ENCODE data around the gene NR6A1.

GRCh38 chr9:124718928-124719327 is 52.2 kb downstream of the NR6A1 start:
- TF ChIP-seq CTCF (IDR thresholded peaks at IDR 0.05) = no peak
- TF ChIP-seq CBX2 (IDR thresholded peaks at IDR 0.05; ENCODE audit: borderline replicate concordance, low read depth) = no peak
- TF ChIP-seq USF2 (IDR thresholded peaks at IDR 0.05) = no peak
- no peak for TF ChIP-seq RARB (CRISPR knock-in tag; IDR thresholded peaks at IDR 0.05)
- TF ChIP-seq ELK1 (IDR thresholded peaks at IDR 0.05; ENCODE audit: low read depth, low read length) = no peak
- no peak for TF ChIP-seq POLR2A (IDR thresholded peaks at IDR 0.05; ENCODE audit: low read length)
- no peak for TF ChIP-seq SMC3 (IDR thresholded peaks at IDR 0.05)

All from A549 (cell line).